ENCODE data around the gene GNG13. TPM values are rescaled to one million over a fixed set of nuclear protein-coding genes. Genes with fewer than 3 reads are reported as not detected.

The GNG13 gene
- total and polyA plus RNA-seq, 7 donors, result not detected

- no peak for ATAC-seq
- peaks cover 14% of the 10 kb centered on the region for H3K4me1 ChIP-seq
- TF ChIP-seq CTCF (IDR thresholded peaks at IDR 0.05), result no peak
- WGBS, 3 donors, result 33 to 37% (median 36%) methylated on average over 44 to 47 of the region's 47 CpGs
- no peak for DNase-seq
- peaks cover 0 to 16% (median 0%) of the 10 kb centered on the region in 3 donors for H3K27me3 ChIP-seq (ENCODE audit: insufficient read depth in 3 of 3, low read length in 2 of 3)
- peak overlapping the region; percentile 48 for H3K27ac ChIP-seq
- intact Hi-C loops (cut with DNase I), result loop anchor here (5.0 to 10.0 kb wide), 2 partner anchors 75 to 213 kb away; no protein-coding TSS in a partner anchor
- peak overlapping the region; percentile 77 for H3K4me3 ChIP-seq
- no peaks in the 10 kb centered on the region for H3K36me3 ChIP-seq (ENCODE audit: insufficient read depth in 1 of 2, low read depth in 1 of 2)
- no peaks in the 10 kb centered on the region for H3K9me3 ChIP-seq
These were observed 13.1 kb downstream of the GNG13 start for GRCh38 chr16:787321-787966.

- H3K27me3 ChIP-seq (ENCODE audit: insufficient read depth in 3 of 3, low read length in 2 of 3), result peaks cover 0 to 30% (median 0%) of the 10 kb centered on the region in 3 donors
- peak; percentile 28 to 65 (median 36) for ATAC-seq
- no peaks in the 10 kb centered on the region for H3K9me3 ChIP-seq
- DNase-seq, result peak; percentile 71 to 81
- no peak overlapping the region for H3K4me3 ChIP-seq
- 66 to 69% (median 68%) methylated on average over 52 to 58 of the region's 58 CpGs for WGBS, 3 donors
- no peak overlapping the region for H3K27ac ChIP-seq
- TF ChIP-seq CTCF (IDR thresholded peaks at IDR 0.05), result peak; percentile 62
- intact Hi-C loops (cut with DNase I), result loop anchor here (2.0 to 10.0 kb wide), 3 partner anchors 74 to 211 kb away; no protein-coding TSS in a partner anchor
- H3K36me3 ChIP-seq (ENCODE audit: insufficient read depth in 1 of 2, low read depth in 1 of 2), result no peaks in the 10 kb centered on the region
- H3K4me1 ChIP-seq, result peaks cover 14% of the 10 kb centered on the region
These were observed 14.7 kb downstream of the GNG13 start for GRCh38 chr16:785563-786535.

- Histone ChIP-seq H3K4me1 (peaks cover 14% of the 10 kb centered on the region), H3K36me3 (ENCODE audit: insufficient read depth in 1 of 2, low read depth in 1 of 2) (no peaks in the 10 kb centered on the region), H3K27me3 (ENCODE audit: insufficient read depth in 3 of 3, low read length in 2 of 3) (peaks cover 0 to 41% (median 2%) of the 10 kb centered on the region in 3 donors), H3K27ac (no peak overlapping the region), H3K4me3 (no peak overlapping the region), H3K9me3 (no peaks in the 10 kb centered on the region)
- no peak for ATAC-seq
- WGBS, 3 donors, result 52 to 56% (median 55%) methylated on average over 17 to 19 of the region's 19 CpGs
- no peak for DNase-seq
- intact Hi-C loops (cut with DNase I), result loop anchor here in 1 of 2 donors (2.0 to 10.0 kb wide), 2 partner anchors 74 to 210 kb away; no protein-coding TSS in a partner anchor
- TF ChIP-seq CTCF (IDR thresholded peaks at IDR 0.05), result no peak
These were observed 16.1 kb downstream of the GNG13 start for GRCh38 chr16:784431-784830.

- intact Hi-C loops (cut with DNase I), result loop anchor here in 1 of 2 donors (2.0 to 10.0 kb wide), 2 partner anchors 73 to 209 kb away; no protein-coding TSS in a partner anchor
- no peak overlapping the region for H3K27ac ChIP-seq
- H3K9me3 ChIP-seq, result no peaks in the 10 kb centered on the region
- peaks cover 7% of the 10 kb centered on the region for H3K4me1 ChIP-seq
- H3K4me3 ChIP-seq, result no peak overlapping the region
- DNase-seq (peak in 1 of 2 donors; percentile 43), ATAC-seq (no peak)
- TF ChIP-seq CTCF (IDR thresholded peaks at IDR 0.05), result no peak
- H3K27me3 ChIP-seq (ENCODE audit: insufficient read depth in 3 of 3, low read length in 2 of 3), result peaks cover 0 to 49% (median 4%) of the 10 kb centered on the region in 3 donors
- H3K36me3 ChIP-seq (ENCODE audit: insufficient read depth in 1 of 2, low read depth in 1 of 2), result no peaks in the 10 kb centered on the region
- 15 to 27% (median 21%) methylated on average over 16 to 17 of the region's 17 CpGs for WGBS, 3 donors
These were observed 17.0 kb downstream of the GNG13 start for GRCh38 chr16:783404-784161.

Data from psoas muscle (tissue), 8 donors.